A204.1 (cell line): ENCODE measurements around the gene NAMPT.
A peak's percentile ranks its signal among the peaks of the same experiment; 100 is the strongest.
"Not testable (repeated sequence)": the region's sequence is repeated elsewhere in the genome, so short reads cannot be mapped to it uniquely, and the experiment has no call there.

Experiments
- FAIRE-seq: peaks from 2 replicates; lab custom pipeline; 2012; peaks lifted over from hg19 to GRCh38; lab: Jason Lieb, UNC

NAMPT gene

GRCh38 chr7:106298631-106299030 is 13.8 kb upstream of the NAMPT start:
- not testable (repeated sequence) for FAIRE-seq

DNA sequence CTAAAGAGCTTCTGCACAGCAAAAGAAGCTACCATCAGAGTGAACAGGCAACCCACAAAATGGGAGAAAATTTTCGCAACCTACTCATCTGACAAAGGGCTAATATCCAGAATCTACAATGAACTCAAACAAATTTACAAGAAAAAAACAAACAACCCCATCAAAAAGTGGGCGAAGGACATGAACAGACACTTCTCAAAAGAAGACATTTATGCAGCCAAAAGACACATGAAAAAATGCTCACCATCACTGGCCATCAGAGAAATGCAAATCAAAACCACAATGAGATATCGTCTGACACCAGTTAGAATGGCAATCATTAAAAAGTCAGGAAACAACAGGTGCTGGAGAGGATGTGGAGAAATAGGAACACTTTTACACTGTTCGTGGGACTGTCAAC is 13.4 kb upstream of the NAMPT start:
- not testable (repeated sequence) for FAIRE-seq

- FAIRE-seq = no peak
Measured at GRCh38 chr7:106294334-106294733, 9.6 kb upstream of the NAMPT start.

GRCh38 chr7:106291247-106291646 is 6.5 kb upstream of the NAMPT start:
- no peak for FAIRE-seq

- FAIRE-seq = no peak
Measured at GRCh38 chr7:106290319-106290718, 5.5 kb upstream of the NAMPT start.

GRCh38 chr7:106289848-106290247 is 5.1 kb upstream of the NAMPT start:
- FAIRE-seq = no peak

DNA sequence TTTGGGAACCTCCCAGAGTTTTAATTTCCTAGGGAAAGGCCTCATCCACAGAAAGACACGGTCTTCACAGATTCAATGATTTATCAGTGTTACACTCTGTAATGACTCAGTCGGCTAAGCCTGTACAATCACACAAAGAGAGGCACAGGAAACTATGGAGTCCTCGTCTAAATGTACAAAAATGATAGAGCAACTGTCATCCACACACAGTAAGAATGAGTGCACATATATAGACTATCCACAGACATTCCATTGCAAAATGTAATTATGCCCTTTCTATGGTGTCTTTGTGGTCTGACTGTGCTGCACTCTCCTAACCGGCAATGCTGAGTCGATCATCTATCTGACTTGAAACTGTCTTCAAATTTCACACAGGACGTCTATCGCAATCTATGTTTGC is 3.5 kb upstream of the NAMPT start:
- no peak for FAIRE-seq

GRCh38 chr7:106287786-106288185 is 3.0 kb upstream of the NAMPT start:
- no peak for FAIRE-seq

DNA sequence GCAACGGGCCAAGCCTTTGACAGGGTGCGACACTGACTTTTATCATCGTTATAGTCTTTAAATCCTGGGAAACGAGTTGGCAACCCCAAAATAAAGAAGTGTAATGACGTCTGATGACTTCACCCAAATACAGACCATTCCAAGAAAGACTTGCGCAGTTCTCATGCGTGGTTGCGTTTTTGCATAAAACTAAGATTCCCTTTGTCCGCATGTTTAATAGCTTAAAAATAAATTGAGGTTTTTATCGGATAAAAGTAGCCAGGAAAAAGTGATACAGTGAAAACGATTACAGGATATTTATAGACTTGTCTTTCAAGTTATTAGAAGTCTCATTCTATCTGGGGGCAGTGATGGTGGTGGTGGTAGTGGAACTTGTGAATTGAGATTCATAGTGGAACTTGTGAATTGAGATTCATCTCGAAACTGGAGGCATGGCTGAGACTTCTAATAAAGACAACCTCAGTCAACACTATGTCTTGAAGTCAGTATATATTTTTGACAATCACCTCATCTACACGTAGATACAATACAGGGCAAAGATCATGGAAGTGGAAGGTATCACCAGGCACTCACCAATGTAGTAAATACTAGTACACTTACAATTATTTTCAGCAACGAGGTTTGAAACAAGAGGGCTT is 1.2 kb upstream of the NAMPT start:
- no peak for FAIRE-seq

DNA sequence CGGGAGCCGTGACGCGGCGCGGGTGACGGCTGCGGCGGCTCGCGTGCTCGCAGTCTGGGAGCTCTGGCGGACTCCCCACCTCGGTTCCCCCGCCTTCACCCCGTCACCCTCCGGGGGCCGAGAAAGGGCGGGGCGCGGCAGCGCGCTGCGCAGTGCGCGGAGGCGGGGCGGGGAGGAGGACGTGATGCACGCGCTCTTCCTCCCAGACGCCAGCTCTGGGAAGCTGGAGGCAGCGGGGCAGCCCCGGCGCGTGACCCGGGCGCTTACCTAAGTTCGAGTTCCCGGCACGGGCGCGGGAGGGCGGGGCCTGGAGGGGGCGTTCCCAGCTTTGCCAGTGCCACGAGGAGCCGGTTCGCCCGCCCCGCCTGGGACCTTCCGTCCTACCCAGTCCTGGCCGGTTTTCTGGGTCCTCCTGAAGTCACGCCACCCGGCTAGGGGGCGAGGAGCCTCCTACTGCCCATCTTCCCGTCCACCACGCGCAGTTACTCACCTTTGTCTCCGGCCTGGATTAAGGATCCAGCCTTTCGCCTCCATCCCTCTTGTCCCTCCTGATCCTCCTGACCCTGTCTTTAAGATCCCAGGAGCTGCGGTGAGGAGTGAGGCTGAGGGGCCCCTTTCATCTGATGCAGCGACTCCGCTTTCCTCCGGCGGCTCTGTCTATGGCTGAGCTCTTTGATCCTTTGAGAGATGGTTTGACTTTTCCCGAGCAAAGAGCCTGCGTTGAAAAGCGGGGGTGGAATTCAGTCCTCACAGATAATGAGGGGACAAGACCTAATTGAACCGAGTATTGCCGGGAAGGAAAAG is 470 bp upstream of the NAMPT start:
- peak; percentile 53 for FAIRE-seq

DNA sequence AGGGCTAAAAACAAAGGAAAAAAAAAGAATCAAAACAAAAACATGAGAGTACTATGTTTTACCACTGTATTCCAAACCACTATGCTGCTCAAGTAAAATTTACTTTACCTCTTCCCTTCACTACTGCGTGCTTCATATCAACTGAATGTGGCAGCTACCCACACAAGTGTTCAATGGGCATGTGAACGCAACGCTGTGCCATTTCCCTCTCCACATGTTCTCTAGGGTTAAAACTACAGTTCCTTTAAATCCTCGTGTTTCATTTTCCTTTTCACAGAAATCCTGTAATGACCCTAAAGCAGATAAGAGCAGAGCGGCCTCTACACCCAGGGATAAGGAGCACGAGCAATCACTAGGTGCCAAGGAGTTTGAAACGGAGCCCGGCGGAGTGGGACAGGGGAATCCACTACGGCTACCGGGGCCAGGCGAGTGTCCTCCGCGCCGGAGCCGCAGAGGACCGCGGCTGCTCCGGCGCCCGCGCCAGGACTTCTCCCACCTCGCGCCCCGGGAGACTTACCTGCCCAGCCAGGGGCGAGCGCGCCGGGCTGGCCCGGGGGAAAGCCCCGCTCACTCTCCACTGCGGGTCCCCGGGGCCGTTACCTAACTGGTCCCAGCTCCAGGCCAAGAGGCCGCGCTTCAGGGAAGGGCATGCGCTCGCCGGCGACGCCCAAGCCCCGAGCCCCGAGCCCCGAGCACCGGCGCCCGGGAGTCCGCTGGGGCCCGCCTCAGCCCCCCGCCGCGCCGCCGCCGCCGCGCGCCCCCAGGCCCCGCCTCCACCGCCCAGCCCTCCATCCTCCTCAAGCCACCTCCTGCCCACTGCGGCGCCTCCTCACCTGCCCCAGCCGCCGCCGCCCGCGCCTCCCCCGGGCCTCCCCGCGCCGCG is 711 bp downstream of the NAMPT start:
- no peak for FAIRE-seq

- peak; percentile 40 for FAIRE-seq
Measured at GRCh38 chr7:106283501-106283830, 1.3 kb downstream of the NAMPT start.

DNA sequence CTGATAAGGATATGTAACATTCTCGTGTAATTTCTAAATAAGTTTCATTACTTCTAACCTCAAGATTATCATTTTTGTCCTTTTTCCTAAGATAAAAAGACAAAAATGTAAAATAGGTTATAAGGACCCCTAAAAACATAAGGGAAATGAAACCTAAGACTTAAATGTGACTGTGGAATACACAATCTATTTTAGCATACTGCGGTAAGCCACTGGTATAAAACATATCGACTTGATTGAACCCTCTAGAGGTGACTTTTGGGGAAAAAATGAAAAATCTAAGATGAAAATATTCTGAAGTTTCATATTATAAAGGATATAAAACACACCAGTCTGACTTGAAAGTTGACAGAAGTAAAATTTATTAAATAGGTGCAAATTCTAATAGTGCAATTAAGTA is 1.9 kb downstream of the NAMPT start:
- FAIRE-seq = peak; percentile 25

DNA sequence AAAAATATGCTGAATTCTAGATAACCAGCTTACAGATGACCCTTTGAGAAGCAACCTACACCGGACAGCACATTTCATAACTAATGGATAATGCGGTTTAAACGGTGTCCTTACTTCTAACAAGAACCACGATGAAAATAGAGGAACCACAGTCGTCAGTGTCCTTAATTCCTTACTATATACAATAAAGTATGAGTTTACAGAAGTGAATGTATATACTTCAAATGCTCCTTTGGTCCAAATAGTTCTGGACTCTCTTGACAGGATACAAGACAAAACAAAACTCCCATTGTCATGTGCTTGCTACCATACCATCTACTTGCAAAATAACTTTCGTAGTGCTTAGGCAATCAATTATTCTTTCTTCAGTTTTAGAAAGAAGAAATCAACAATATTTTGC is 2.4 kb downstream of the NAMPT start:
- no peak for FAIRE-seq

- no peak for FAIRE-seq
Measured at GRCh38 chr7:106281585-106282318, 3.0 kb downstream of the NAMPT start.

- FAIRE-seq = no peak
Measured at GRCh38 chr7:106281127-106281526, 3.7 kb downstream of the NAMPT start.

- no peak for FAIRE-seq
Measured at GRCh38 chr7:106279425-106280197, 5.2 kb downstream of the NAMPT start.

DNA sequence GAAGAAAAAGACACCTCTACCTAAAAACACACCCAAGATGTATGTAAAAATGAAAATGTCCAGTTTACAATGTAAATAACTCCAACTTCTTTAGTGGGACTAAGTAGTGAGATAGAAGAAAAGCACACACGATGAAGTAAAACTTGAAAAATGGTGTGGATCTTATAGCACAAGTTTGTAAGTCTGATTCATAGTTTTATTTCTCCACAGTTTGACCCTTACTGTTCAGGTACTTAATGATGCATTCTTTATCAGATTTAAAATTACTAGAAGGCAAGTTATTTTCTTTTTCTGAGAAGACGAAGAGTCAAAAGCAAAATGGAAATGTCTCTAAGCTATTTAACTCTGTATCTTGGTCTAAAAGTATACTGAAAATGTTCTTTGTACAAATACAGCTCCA is 6.1 kb downstream of the NAMPT start:
- FAIRE-seq = no peak

DNA sequence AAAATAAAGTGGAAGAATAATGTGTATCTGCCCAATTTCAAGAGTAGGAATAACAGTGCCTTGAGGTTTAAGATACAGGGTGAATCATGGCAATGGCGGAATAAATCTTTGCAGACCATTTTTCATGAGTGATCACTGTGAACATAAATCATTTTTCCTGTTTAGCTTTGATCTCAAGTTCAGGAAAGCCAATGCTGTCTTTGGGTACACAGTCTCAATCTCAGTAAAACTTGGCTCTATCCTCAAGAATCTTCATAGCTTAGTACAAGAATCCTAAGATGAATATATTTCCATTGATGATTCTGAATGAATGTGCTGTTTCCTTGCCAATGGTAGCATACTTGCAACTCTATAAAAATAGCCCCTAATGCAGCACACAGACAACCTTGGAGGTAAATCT is 6.8 kb downstream of the NAMPT start:
- FAIRE-seq = no peak

DNA sequence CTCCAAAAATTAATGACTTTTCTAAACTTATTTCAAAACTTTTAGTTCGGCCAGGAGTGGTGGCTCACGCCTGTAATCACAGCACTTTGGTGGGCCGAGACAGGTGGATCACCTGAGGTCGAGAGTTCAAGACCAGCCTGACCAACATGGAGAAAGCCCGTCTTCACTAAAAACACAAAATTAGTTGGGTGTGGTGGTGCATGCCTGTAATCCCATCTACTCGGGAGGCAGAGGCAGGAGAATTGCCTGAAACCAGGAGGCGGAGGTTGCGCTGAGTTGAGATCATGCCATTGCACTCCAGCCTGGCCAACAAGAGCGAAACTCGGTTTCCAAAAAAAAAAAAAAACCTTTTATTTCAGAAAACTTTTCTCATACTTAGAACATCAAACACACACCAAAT is 8.3 kb downstream of the NAMPT start:
- FAIRE-seq = no peak

- FAIRE-seq = no peak
Measured at GRCh38 chr7:106273009-106273668, 11.6 kb downstream of the NAMPT start.
